ENCODE data around the gene RBM5.
"Not testable (repeated sequence)": the region's sequence is repeated elsewhere in the genome, so short reads cannot be mapped to it uniquely, and the experiment has no call there.

RBM5 gene

GRCh38 chr3:50078622-50079021 is 10.1 kb upstream of the RBM5 start:
- no peak for DNase-seq (ENCODE audit: low spot score)
- TF ChIP-seq, protein P1, sequence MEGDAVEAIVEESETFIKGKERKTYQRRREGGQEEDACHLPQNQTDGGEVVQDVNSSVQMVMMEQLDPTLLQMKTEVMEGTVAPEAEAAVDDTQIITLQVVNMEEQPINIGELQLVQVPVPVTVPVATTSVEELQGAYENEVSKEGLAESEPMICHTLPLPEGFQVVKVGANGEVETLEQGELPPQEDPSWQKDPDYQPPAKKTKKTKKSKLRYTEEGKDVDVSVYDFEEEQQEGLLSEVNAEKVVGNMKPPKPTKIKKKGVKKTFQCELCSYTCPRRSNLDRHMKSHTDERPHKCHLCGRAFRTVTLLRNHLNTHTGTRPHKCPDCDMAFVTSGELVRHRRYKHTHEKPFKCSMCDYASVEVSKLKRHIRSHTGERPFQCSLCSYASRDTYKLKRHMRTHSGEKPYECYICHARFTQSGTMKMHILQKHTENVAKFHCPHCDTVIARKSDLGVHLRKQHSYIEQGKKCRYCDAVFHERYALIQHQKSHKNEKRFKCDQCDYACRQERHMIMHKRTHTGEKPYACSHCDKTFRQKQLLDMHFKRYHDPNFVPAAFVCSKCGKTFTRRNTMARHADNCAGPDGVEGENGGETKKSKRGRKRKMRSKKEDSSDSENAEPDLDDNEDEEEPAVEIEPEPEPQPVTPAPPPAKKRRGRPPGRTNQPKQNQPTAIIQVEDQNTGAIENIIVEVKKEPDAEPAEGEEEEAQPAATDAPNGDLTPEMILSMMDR (IDR thresholded peaks at IDR 0.05; ENCODE audit: extremely low read depth, missing control alignments) = no peak

DNA sequence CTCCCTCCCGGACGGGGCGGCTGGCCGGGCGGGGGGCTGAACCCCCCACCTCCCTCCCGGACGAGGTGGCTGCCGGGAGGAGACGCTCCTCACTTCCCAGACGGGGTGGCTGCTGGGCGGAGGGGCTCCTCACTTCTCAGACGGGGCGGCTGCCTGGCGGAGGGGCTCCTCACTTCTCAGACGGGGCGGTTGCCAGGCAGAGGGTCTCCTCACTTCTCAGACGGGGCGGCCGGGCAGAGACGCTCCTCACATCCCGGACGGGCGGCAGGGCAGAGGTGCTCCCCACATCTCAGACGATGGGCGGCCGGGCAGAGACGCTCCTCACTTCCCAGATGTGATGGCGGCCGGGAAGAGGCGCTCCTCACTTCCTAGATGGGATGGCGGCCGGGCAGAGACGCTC is 3.8 kb upstream of the RBM5 start:
- not testable (repeated sequence) for DNase-seq (ENCODE audit: low spot score)

GRCh38 chr3:50089609-50089945 is 858 bp downstream of the RBM5 start:
- DNase-seq (ENCODE audit: low spot score) = no peak
- TF ChIP-seq, protein P1 (IDR thresholded peaks at IDR 0.05; ENCODE audit: extremely low read depth, missing control alignments) = no peak

- TF ChIP-seq, protein P1 (IDR thresholded peaks at IDR 0.05; ENCODE audit: extremely low read depth, missing control alignments) = no peak
- no peak for DNase-seq (ENCODE audit: low spot score)
These were observed 2.3 kb downstream of the RBM5 start for GRCh38 chr3:50090984-50091383.

DNA sequence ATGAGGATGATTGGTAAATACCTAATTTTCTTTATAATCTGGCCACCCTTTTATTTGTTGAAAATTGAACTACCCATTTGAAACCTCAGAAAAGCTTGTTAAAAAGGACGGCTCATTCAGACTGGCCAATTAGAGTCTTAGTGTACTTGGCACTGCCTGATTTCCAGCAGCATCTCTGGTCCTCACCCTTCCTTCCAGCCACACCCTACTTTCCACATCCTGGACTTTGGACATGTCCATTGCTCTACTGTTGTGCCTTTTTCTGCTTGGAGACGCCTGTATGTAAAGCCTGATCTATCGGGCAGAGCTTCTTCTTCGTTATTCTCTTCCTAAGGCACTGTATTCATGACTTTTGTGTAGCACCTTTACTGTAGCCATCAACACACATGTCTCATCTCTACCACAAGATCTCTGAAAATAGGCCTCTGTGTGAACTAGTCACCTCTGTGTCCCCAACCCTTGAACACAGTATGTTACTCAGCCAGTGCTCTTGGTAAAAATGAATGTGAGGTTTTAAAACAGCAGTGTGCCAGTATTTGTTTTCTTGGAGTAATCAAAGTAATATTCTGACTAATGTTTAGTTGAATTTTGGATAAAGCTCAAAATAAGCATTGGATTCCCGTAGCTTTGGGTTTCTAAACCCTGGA is 6.8 kb downstream of the RBM5 start:
- DNase-seq (ENCODE audit: low spot score) = no peak
- TF ChIP-seq, protein P1 (IDR thresholded peaks at IDR 0.05; ENCODE audit: extremely low read depth, missing control alignments) = no peak

DNA sequence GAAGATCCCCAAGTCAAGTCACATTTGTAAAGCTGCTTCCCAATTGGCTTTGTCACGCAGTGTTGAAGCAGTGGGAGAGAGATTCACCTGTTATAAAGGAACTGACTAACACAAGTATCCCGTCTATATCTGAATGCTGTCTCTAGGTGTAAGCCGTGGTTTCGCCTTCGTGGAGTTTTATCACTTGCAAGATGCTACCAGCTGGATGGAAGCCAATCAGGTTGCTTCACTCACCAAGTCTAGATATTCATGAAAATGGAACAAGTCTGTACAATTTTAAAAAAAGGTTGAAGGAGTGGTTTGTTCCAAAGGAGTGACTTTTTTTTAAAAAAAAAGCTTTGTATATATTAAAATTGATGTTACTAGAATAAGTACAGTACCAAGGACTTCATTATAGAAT is 11.7 kb downstream of the RBM5 start:
- DNase-seq (ENCODE audit: low spot score) = no peak

DNA sequence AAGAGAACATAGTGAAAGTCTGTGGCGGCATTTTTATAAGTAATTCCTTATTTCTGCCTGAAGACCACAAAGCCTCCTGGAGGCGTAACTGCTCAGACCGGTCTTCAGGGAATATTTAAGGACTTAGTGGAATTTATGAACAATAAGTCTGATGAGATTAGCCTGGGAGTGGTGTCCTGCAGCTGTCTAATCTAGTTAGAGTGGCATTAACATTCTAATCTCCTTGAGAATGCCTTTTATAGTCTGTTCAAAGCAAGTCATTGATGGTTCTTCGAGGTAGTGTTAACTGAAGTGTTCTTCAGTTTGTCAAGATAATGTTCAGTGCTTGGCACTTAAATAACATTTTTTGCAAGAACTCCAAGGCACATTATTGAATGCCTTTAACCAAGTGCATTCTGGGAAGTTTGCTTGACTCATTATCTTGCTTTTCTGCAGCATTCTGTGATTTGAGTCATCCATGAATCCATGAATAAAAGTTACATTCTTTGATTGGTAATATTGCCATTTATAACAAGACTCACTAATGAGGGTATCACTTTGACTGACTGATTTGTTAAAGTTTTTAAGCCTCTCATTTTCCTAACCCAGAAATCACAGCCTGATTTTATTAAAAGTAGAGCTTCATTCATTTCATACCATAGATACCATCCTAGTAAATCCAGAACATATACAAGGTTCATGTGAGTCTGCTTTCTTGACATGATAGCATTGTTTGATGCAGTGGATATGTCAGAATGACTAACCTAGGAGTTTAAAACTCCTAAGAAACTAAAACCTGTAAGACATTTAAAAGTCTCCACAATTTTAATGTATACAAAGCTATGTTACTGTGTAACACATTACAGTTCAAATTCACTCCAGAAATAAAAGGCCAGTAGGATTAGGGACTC is 12.5 kb downstream of the RBM5 start:
- DNase-seq (ENCODE audit: low spot score) = no peak

More for the DNA sequence above, 11.7 kb downstream of the RBM5 start:
- TF ChIP-seq, protein P1 (IDR thresholded peaks at IDR 0.05; ENCODE audit: extremely low read depth, missing control alignments) = no peak

More for the DNA sequence above, 12.5 kb downstream of the RBM5 start:
- TF ChIP-seq, protein P1 (IDR thresholded peaks at IDR 0.05; ENCODE audit: extremely low read depth, missing control alignments) = no peak

Measured in GM20000 (cell line).